Fibroblast of skin of scalp (primary cell): Measurements from ENCODE around the gene CD36.

Experiments
- DNase-seq: peaks from one replicate; pipeline ENCODE4 v3.0.0-alpha.2; 2013

CD36 gene

GRCh38 chr7:80708123-80708522 lies 69.7 kb downstream of the CD36 start:
- DNase-seq: no peak

GRCh38 chr7:80711531-80711930 lies 73.1 kb downstream of the CD36 start:
- peak; percentile 58 for DNase-seq

GRCh38 chr7:80719261-80719660 lies 80.8 kb downstream of the CD36 start:
- DNase-seq: peak; percentile 82

GRCh38 chr7:80720146-80720545 lies 81.7 kb downstream of the CD36 start:
- DNase-seq: peak; percentile 51

GRCh38 chr7:80721883-80722615 lies 83.6 kb downstream of the CD36 start:
- peak; percentile 81 for DNase-seq

GRCh38 chr7:80722616-80723195 lies 84.3 kb downstream of the CD36 start:
- DNase-seq: peak; percentile 99

GRCh38 chr7:80724249-80724871 lies 85.9 kb downstream of the CD36 start:
- DNase-seq: peak; percentile 40

GRCh38 chr7:80725181-80725611 lies 86.8 kb downstream of the CD36 start:
- DNase-seq: no peak
